ENCODE data around the gene NOVA1.

- TF ChIP-seq CTCF (optimal IDR thresholded peaks at IDR 0.05 in 1 of 3, IDR thresholded peaks at IDR 0.05 in 1 of 3, conservative IDR thresholded peaks at IDR 0.05 in 1 of 3; ENCODE audit: extremely low read depth in 1 of 3, insufficient read depth in 2 of 3, low read length in 3 of 3) = no peak
- no peak for TF ChIP-seq EZH2 (IDR thresholded peaks at IDR 0.05; ENCODE audit: low read length)
These were observed 187.6 kb downstream of the NOVA1 start for GRCh38 chr14:26410189-26410685.

Measured in keratinocyte (primary cell).